Right atrium auricular region (tissue), 2 donors: ENCODE results near the gene CNOT8. TPM values are rescaled to one million over a fixed set of nuclear protein-coding genes. Genes with fewer than 3 reads are reported as not detected.

Experiments used
- DNase-seq: peaks from one replicate; pipeline ENCODE4 v3.0.0-alpha.2; 2019; ENCODE audit warnings: low spot score
- H3K27ac ChIP-seq, 2 donors: fragments of 200-600 bp; sonication (generic); 1 replicate in 1 of 2; 2 replicates in 1 of 2; pipeline ENCODE4 v1.5.1; 2016 to 2019
- H3K27me3 ChIP-seq, 2 donors: fragments of 200-600 bp; sonication (generic); one replicate each; pipeline versions ENCODE4 v1.5.1 to v1.6.0; 2017 to 2019
- H3K36me3 ChIP-seq: fragments of 200-600 bp; sonication (generic); one replicate; pipeline ENCODE4 v1.5.1; 2016
- H3K4me1 ChIP-seq, 2 donors: fragments of 200-600 bp; sonication (generic); one replicate each; pipeline versions ENCODE4 v1.5.1 to v1.6.0; 2017 to 2019
- H3K4me3 ChIP-seq, 2 donors: fragments of 200-600 bp; sonication (generic); 1 replicate in 1 of 2; 2 replicates in 1 of 2; pipeline ENCODE4 v1.5.1; 2017 to 2019; ENCODE audit warnings: mild to moderate bottlenecking in 1 of 2, moderate library complexity in 1 of 2
- H3K9me3 ChIP-seq, 2 donors: fragments of 200-600 bp; sonication (generic); one replicate each; pipeline ENCODE4 v1.5.1; 2019
- CTCF ChIP-seq, 2 donors: fragments of 200-600 bp; sonication (generic); IDR thresholded peaks; one replicate each; pipeline ENCODE4 v1.5.1; 2019; ENCODE audit warnings: antibody characterized with exemption in 2 of 2
- total RNA-seq, 2 donors: library from RNA; depleted of rRNA; stranded (reverse); fragments of >200 nt; gene quantifications; one replicate each; pipeline ENCODE4 v1.1.0, GENCODE V29; 2016

The CNOT8 gene
- total RNA-seq, 2 donors from 2014 or later: 28.0 to 31.4 TPM

GRCh38 chr5:154885439-154885838, 27.0 kb downstream of the CNOT8 start:
- TF ChIP-seq CTCF (IDR thresholded peaks at IDR 0.05): no peak
- peaks cover 4 to 22% of the 10 kb centered on the region in 2 donors for H3K9me3 ChIP-seq
- peaks cover 52% of the 10 kb centered on the region for H3K36me3 ChIP-seq
- H3K4me1 ChIP-seq: no peaks in the 10 kb centered on the region
- no peak for DNase-seq
- H3K27me3 ChIP-seq: no peaks in the 10 kb centered on the region
- H3K27ac ChIP-seq: no peak overlapping the region
- H3K4me3 ChIP-seq: no peak overlapping the region

GRCh38 chr5:154892369-154892771, 33.9 kb downstream of the CNOT8 start:
- no peak for DNase-seq
- Histone ChIP-seq H3K36me3 (peaks cover 86% of the 10 kb centered on the region), H3K27me3 (no peaks in the 10 kb centered on the region), H3K4me1 (no peaks in the 10 kb centered on the region), H3K9me3 (no peaks in the 10 kb centered on the region), H3K27ac (no peak overlapping the region), H3K4me3 (no peak overlapping the region)
- TF ChIP-seq CTCF (IDR thresholded peaks at IDR 0.05): no peak

GRCh38 chr5:154893381-154893780, 35.0 kb downstream of the CNOT8 start:
- H3K27me3 ChIP-seq: no peaks in the 10 kb centered on the region
- no peaks in the 10 kb centered on the region for H3K9me3 ChIP-seq
- no peak for DNase-seq
- H3K4me1 ChIP-seq: no peaks in the 10 kb centered on the region
- no peak for TF ChIP-seq CTCF (IDR thresholded peaks at IDR 0.05)
- H3K27ac ChIP-seq: no peak overlapping the region
- no peak overlapping the region for H3K4me3 ChIP-seq
- H3K36me3 ChIP-seq: peaks cover 82% of the 10 kb centered on the region

GRCh38 chr5:154895606-154896561, 37.5 kb downstream of the CNOT8 start:
- Histone ChIP-seq H3K4me3 (no peak overlapping the region), H3K4me1 (no peaks in the 10 kb centered on the region), H3K9me3 (no peaks in the 10 kb centered on the region), H3K27me3 (no peaks in the 10 kb centered on the region), H3K36me3 (peaks cover 79% of the 10 kb centered on the region), H3K27ac (no peak overlapping the region)
- no peak for DNase-seq
- no peak for TF ChIP-seq CTCF (IDR thresholded peaks at IDR 0.05)

- DNase-seq: no peak
- Histone ChIP-seq H3K9me3 (no peaks in the 10 kb centered on the region), H3K27ac (no peak overlapping the region), H3K4me1 (no peaks in the 10 kb centered on the region), H3K36me3 (peaks cover 79% of the 10 kb centered on the region), H3K4me3 (no peak overlapping the region), H3K27me3 (no peaks in the 10 kb centered on the region)
- no peak for TF ChIP-seq CTCF (IDR thresholded peaks at IDR 0.05)
Measured at GRCh38 chr5:154896562-154897165, 38.2 kb downstream of the CNOT8 start.
